ENCODE measurements around the gene SVEP1. TPM values are rescaled to one million over a fixed set of nuclear protein-coding genes. Genes with fewer than 3 reads are reported as not detected.

The SVEP1 gene
- total and polyA plus RNA-seq, 2 experiments from 2014 or later = 0.18 to 0.63 TPM

DNA sequence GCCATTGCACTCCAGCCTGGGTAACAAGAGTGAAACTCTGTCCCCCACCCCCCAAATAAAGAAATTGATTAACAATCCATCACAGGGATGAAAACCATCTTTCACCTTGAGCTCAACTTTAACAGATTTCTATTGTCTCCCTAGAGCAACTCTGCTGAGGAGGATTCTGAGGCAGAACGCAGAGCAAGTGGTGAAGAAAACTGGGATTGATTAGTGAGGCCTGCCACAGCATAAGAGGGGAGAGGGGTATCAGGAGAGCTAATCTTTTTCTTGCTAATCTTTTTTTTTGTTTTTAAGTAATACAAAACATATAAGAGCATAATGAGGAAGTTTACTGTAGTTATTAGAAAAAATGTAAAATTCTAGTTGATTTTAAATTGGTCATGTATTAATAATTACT is 250.8 kb downstream of the SVEP1 start:
- H3K36me3 ChIP-seq (ENCODE audit: insufficient read depth) = no peaks in the 10 kb centered on the region
- no peaks in the 10 kb centered on the region for H3F3A ChIP-seq (replicated peaks; ENCODE audit: low read depth)
- H3K4me1 ChIP-seq (ENCODE audit: insufficient read depth) = no peaks in the 10 kb centered on the region
- no peak overlapping the region for H3K27ac ChIP-seq (ENCODE audit: low read depth)
- DNase-seq (ENCODE audit: low spot score) (no peak), ATAC-seq (no peak)
- Mint-ChIP-seq H3K9me3 (no peaks in the 10 kb centered on the region), H3K27ac (no peak overlapping the region), H3K36me3 (ENCODE audit: low read depth) (no peaks in the 10 kb centered on the region), H3K27me3 (ENCODE audit: insufficient read depth, low read depth, poor library complexity) (no peaks in the 10 kb centered on the region), H3K4me3 (no peak overlapping the region), H3K4me1 (no peaks in the 10 kb centered on the region)
- 0 out of 2 replicates have a peak, but pooled peaks cover 4% of the 10 kb centered on the region for H3K9me2 ChIP-seq (ENCODE audit: insufficient read depth)
- no peak overlapping the region for H2AFZ ChIP-seq
- TF ChIP-seq EZH2phosphoT487 (IDR thresholded peaks at IDR 0.05; ENCODE audit: unreplicated experiment) = no peak
- no peaks in the 10 kb centered on the region for H3K27me3 ChIP-seq (ENCODE audit: insufficient read depth)
- no peak overlapping the region for H3K4me2 ChIP-seq
- H4K20me1 ChIP-seq (replicated peaks; ENCODE audit: insufficient read depth) = no peaks in the 10 kb centered on the region
- H3K79me2 ChIP-seq (replicated peaks; ENCODE audit: insufficient read depth) = no peaks in the 10 kb centered on the region
- no peak overlapping the region for H3K4me3 ChIP-seq

DNA sequence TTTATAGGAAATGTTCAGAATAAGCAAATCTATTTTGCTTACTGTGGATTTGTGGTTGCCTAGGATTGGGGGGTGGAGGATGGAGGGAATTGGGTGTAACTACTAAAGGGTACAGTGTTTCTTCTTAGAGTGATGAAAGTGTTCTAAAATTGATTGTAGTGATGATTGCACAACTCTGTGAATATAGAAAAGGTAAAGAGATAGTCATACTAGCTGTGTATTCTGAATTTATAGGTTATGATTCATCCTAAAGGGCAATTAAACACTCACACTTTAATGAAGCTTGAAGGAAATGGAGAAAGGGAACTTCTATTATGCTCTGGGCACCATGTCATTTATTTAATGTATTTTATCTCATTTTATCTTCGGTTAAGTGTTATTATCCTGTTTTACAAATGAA is 251.8 kb downstream of the SVEP1 start:
- H3K4me1 Mint-ChIP-seq = no peaks in the 10 kb centered on the region
- Histone ChIP-seq H3K27ac (ENCODE audit: low read depth) (no peak overlapping the region), H3K79me2 (replicated peaks; ENCODE audit: insufficient read depth) (no peaks in the 10 kb centered on the region), H3K9me2 (ENCODE audit: insufficient read depth) (0 out of 2 replicates have a peak, but pooled peaks cover 7% of the 10 kb centered on the region), H3K4me3 (no peak overlapping the region), H2AFZ (no peak overlapping the region), H3K36me3 (ENCODE audit: insufficient read depth) (no peaks in the 10 kb centered on the region), H3F3A (replicated peaks; ENCODE audit: low read depth) (no peaks in the 10 kb centered on the region), H3K4me2 (no peak overlapping the region), H3K27me3 (ENCODE audit: insufficient read depth) (no peaks in the 10 kb centered on the region), H4K20me1 (replicated peaks; ENCODE audit: insufficient read depth) (no peaks in the 10 kb centered on the region), H3K4me1 (ENCODE audit: insufficient read depth) (no peaks in the 10 kb centered on the region)
- no peak overlapping the region for H3K4me3 Mint-ChIP-seq
- no peaks in the 10 kb centered on the region for H3K9me3 Mint-ChIP-seq
- H3K27me3 Mint-ChIP-seq (ENCODE audit: insufficient read depth, low read depth, poor library complexity) = no peaks in the 10 kb centered on the region
- ATAC-seq (no peak), DNase-seq (ENCODE audit: low spot score) (no peak)
- no peak overlapping the region for H3K27ac Mint-ChIP-seq
- H3K36me3 Mint-ChIP-seq (ENCODE audit: low read depth) = no peaks in the 10 kb centered on the region
- TF ChIP-seq, protein P1, sequence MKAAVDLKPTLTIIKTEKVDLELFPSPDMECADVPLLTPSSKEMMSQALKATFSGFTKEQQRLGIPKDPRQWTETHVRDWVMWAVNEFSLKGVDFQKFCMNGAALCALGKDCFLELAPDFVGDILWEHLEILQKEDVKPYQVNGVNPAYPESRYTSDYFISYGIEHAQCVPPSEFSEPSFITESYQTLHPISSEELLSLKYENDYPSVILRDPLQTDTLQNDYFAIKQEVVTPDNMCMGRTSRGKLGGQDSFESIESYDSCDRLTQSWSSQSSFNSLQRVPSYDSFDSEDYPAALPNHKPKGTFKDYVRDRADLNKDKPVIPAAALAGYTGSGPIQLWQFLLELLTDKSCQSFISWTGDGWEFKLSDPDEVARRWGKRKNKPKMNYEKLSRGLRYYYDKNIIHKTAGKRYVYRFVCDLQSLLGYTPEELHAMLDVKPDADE (IDR thresholded peaks at IDR 0.05) = no peak
- TF ChIP-seq ZNF462 (CRISPR knock-in tag; IDR thresholded peaks at IDR 0.05) = no peak
- TF ChIP-seq CREB1 (CRISPR knock-in tag; IDR thresholded peaks at IDR 0.05; ENCODE audit: low read depth) = no peak
- TF ChIP-seq ZNF331 (CRISPR knock-in tag; IDR thresholded peaks at IDR 0.05; ENCODE audit: low read depth) = no peak
- no peak for TF ChIP-seq EZH2phosphoT487 (IDR thresholded peaks at IDR 0.05; ENCODE audit: unreplicated experiment)
- TF ChIP-seq, protein P2, sequence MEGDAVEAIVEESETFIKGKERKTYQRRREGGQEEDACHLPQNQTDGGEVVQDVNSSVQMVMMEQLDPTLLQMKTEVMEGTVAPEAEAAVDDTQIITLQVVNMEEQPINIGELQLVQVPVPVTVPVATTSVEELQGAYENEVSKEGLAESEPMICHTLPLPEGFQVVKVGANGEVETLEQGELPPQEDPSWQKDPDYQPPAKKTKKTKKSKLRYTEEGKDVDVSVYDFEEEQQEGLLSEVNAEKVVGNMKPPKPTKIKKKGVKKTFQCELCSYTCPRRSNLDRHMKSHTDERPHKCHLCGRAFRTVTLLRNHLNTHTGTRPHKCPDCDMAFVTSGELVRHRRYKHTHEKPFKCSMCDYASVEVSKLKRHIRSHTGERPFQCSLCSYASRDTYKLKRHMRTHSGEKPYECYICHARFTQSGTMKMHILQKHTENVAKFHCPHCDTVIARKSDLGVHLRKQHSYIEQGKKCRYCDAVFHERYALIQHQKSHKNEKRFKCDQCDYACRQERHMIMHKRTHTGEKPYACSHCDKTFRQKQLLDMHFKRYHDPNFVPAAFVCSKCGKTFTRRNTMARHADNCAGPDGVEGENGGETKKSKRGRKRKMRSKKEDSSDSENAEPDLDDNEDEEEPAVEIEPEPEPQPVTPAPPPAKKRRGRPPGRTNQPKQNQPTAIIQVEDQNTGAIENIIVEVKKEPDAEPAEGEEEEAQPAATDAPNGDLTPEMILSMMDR (conservative IDR thresholded peaks at IDR 0.05; ENCODE audit: low read depth in 2 of 2) = no peak
- TF ChIP-seq EZH2 (IDR thresholded peaks at IDR 0.05; ENCODE audit: low read depth, unreplicated experiment) = no peak
- TF ChIP-seq NANOG (IDR thresholded peaks at IDR 0.05; ENCODE audit: borderline replicate concordance) = no peak
- TF ChIP-seq REST (IDR thresholded peaks at IDR 0.05; ENCODE audit: unreplicated experiment) = no peak
